Effector memory CD4-positive, alpha-beta T cell (primary cell): ENCODE data around the gene DNAH10.

Source experiments
- DNase-seq, 3 donors: peaks; one replicate each; pipeline ENCODE4 v3.0.0-alpha.2; 2020
- H3K27ac ChIP-seq: 2 replicates; pipeline ENCODE4 v1.7.0; 2013; ENCODE audit warnings: mild to moderate bottlenecking, low read length, moderate library complexity; ENCODE audit not compliant: insufficient read depth, poor library complexity, severe bottlenecking
- H3K27me3 ChIP-seq: replicated peaks from 2 replicates; pipeline ENCODE4 v1.7.0; 2013; ENCODE audit warnings: mild to moderate bottlenecking, low read length; ENCODE audit not compliant: insufficient read depth, control insufficient read depth, poor library complexity, severe bottlenecking
- H3K36me3 ChIP-seq: 2 replicates; pipeline ENCODE4 v1.7.0; 2013; ENCODE audit warnings: mild to moderate bottlenecking, low read length, moderate library complexity; ENCODE audit not compliant: control insufficient read depth, insufficient read depth
- H3K4me1 ChIP-seq: 2 replicates; pipeline ENCODE4 v1.7.0; 2013; ENCODE audit warnings: low read length, mild to moderate bottlenecking; ENCODE audit not compliant: control insufficient read depth, insufficient read depth, poor library complexity, severe bottlenecking
- H3K4me3 ChIP-seq: 2 replicates; pipeline ENCODE4 v1.7.0; 2013; ENCODE audit warnings: low read length, low read depth, mild to moderate bottlenecking; ENCODE audit not compliant: insufficient read depth, poor library complexity, severe bottlenecking
- H3K9me3 ChIP-seq: 2 replicates; pipeline ENCODE4 v1.7.0; 2013; ENCODE audit warnings: mild to moderate bottlenecking, low read length, moderate library complexity; ENCODE audit not compliant: control insufficient read depth

Gene DNAH10

GRCh38 chr12:123934829-123935228 lies 172.7 kb downstream of the DNAH10 start:
- Histone ChIP-seq H3K36me3 (no peaks in the 10 kb centered on the region), H3K9me3 (no peaks in the 10 kb centered on the region), H3K4me1 (peaks cover 18% of the 10 kb centered on the region), H3K27me3 (no peaks in the 10 kb centered on the region), H3K4me3 (no peak overlapping the region), H3K27ac (no peak overlapping the region)
- no peak for DNase-seq

GRCh38 chr12:123935956-123936355 lies 173.9 kb downstream of the DNAH10 start:
- Histone ChIP-seq H3K4me3 (no peak overlapping the region), H3K4me1 (peaks cover 18% of the 10 kb centered on the region), H3K27me3 (no peaks in the 10 kb centered on the region), H3K36me3 (peaks cover 4% of the 10 kb centered on the region), H3K9me3 (no peaks in the 10 kb centered on the region), H3K27ac (no peak overlapping the region)
- DNase-seq, result no peak

GRCh38 chr12:123936471-123936870 lies 174.4 kb downstream of the DNAH10 start:
- Histone ChIP-seq H3K36me3 (peaks cover 4% of the 10 kb centered on the region), H3K4me3 (no peak overlapping the region), H3K4me1 (peaks cover 16% of the 10 kb centered on the region)

GRCh38 chr12:123936956-123937706 lies 175.0 kb downstream of the DNAH10 start:
- H3K4me3 ChIP-seq, result peak overlapping the region; percentile 47
- peaks cover 10% of the 10 kb centered on the region for H3K36me3 ChIP-seq
- no peaks in the 10 kb centered on the region for H3K27me3 ChIP-seq
- H3K27ac ChIP-seq, result peak overlapping the region; percentile 45
- no peaks in the 10 kb centered on the region for H3K9me3 ChIP-seq
- DNase-seq, result no peak
- peaks cover 15% of the 10 kb centered on the region for H3K4me1 ChIP-seq

More at GRCh38 chr12:123936471-123936870, 174.4 kb downstream of the DNAH10 start:
- H3K9me3 ChIP-seq, result no peaks in the 10 kb centered on the region
- no peak for DNase-seq
- H3K27me3 ChIP-seq, result no peaks in the 10 kb centered on the region
- no peak overlapping the region for H3K27ac ChIP-seq

GRCh38 chr12:123937707-123938591 lies 175.8 kb downstream of the DNAH10 start:
- peak; percentile 9 for DNase-seq
- H3K4me3 ChIP-seq, result peak overlapping the region; percentile 47
- H3K27ac ChIP-seq, result peak overlapping the region; percentile 45
- peaks cover 10% of the 10 kb centered on the region for H3K4me1 ChIP-seq
- H3K27me3 ChIP-seq, result no peaks in the 10 kb centered on the region
- no peaks in the 10 kb centered on the region for H3K9me3 ChIP-seq
- peaks cover 18% of the 10 kb centered on the region for H3K36me3 ChIP-seq

GRCh38 chr12:123938679-123939480 lies 176.8 kb downstream of the DNAH10 start:
- peak overlapping the region; percentile 45 for H3K27ac ChIP-seq
- H3K9me3 ChIP-seq, result no peaks in the 10 kb centered on the region
- no peaks in the 10 kb centered on the region for H3K27me3 ChIP-seq
- peaks cover 18% of the 10 kb centered on the region for H3K36me3 ChIP-seq
- DNase-seq, result no peak
- no peak overlapping the region for H3K4me3 ChIP-seq
- H3K4me1 ChIP-seq, result peaks cover 10% of the 10 kb centered on the region

- DNase-seq, result no peak
- Histone ChIP-seq H3K4me1 (peaks cover 10% of the 10 kb centered on the region), H3K9me3 (no peaks in the 10 kb centered on the region), H3K4me3 (no peak overlapping the region), H3K36me3 (peaks cover 20% of the 10 kb centered on the region), H3K27ac (no peak overlapping the region), H3K27me3 (no peaks in the 10 kb centered on the region)
Observed at GRCh38 chr12:123939716-123940626, 177.9 kb downstream of the DNAH10 start.

- Histone ChIP-seq H3K27me3 (no peaks in the 10 kb centered on the region), H3K4me3 (no peak overlapping the region), H3K9me3 (no peaks in the 10 kb centered on the region), H3K27ac (no peak overlapping the region), H3K36me3 (peaks cover 26% of the 10 kb centered on the region), H3K4me1 (peaks cover 10% of the 10 kb centered on the region)
- DNase-seq, result no peak
Observed at GRCh38 chr12:123940627-123940966, 178.5 kb downstream of the DNAH10 start.

GRCh38 chr12:123941000-123941399 lies 178.9 kb downstream of the DNAH10 start:
- Histone ChIP-seq H3K4me1 (peaks cover 10% of the 10 kb centered on the region), H3K9me3 (no peaks in the 10 kb centered on the region), H3K36me3 (peaks cover 26% of the 10 kb centered on the region), H3K4me3 (no peak overlapping the region), H3K27me3 (no peaks in the 10 kb centered on the region), H3K27ac (no peak overlapping the region)
- DNase-seq, result no peak
